ENCODE data around the gene ADGRV1.
"Not testable (repeated sequence)": the region's sequence is repeated elsewhere in the genome, so short reads cannot be mapped to it uniquely, and the experiment has no call there.

The ADGRV1 gene

DNA sequence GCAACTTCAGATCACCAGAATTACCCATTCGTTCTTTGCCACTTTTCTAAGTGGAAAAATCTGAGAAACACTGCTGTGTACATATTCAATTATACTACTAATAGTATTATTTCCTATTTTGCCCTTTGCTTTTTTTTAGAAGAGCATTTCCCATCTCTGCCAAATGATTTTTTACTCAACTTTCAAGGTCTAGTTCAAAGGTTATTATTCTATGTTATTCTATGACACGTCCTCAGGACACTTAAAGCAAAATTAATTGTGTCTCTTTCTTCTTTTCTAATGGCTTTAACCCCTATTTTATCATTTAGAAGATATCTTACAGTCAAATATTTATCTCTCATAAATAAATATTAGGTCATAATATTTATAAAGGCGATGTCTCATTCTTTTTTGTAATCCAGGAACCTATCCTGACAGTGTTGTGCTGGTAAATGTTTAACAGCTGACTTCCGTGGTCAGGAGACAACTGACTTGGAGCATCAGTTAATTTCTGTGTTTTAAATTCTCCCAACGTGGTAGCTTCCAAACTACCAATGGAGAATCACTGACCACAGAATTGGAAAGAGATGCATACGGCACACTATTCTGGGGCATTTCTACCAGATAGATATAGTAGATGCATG, 449.3 kb downstream of the ADGRV1 start:
- DNase-seq: no peak

GRCh38 chr5:91010090-91010489, 451.5 kb downstream of the ADGRV1 start:
- DNase-seq: no peak

GRCh38 chr5:91011029-91011428, 452.4 kb downstream of the ADGRV1 start:
- peak in 1 of 3 donors; percentile 9 for DNase-seq

GRCh38 chr5:91012867-91013266, 454.3 kb downstream of the ADGRV1 start:
- not testable (repeated sequence) for DNase-seq

- DNase-seq: no peak
Observed at GRCh38 chr5:91016322-91016721, 457.7 kb downstream of the ADGRV1 start.

DNA sequence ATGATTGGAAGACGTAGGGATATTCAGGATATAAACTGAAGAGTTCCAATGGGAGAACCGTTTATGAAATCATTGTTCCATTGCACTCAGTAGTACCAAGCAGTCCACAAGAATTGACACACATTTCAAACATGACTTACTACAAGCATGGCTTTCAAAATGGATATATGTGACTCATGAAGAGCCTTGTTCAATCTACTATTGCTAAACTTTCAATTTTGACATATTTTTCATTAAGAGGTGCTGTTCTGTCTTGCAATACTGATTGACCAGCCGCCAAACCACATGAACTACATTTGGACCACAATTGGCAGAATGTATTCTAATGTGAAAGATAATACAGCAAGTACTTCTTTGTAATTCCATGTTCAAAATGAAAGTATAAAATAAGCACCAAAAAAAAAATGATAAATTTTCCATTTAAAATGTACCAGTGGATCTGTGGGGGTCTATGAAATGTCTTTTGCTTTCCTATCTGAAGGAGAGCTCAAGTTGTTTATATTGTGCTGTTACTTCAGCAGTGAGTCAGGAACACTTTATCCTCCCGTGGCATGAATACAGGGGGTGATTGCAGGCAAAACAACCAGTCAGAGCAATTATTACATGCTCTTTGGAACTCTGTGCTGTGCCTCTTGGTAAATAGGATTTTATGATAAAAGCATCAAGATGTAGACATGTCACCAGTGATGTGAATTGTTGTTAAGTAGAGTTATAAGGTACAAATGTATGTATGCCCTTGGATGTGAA, 458.5 kb downstream of the ADGRV1 start:
- peak in 2 of 3 donors; percentile 22 to 42 for DNase-seq

- no peak for DNase-seq
Observed at GRCh38 chr5:91018200-91018599, 459.6 kb downstream of the ADGRV1 start.

- DNase-seq: no peak
Observed at GRCh38 chr5:91018712-91019371, 460.2 kb downstream of the ADGRV1 start.

- no peak for DNase-seq
Observed at GRCh38 chr5:91020065-91020800, 461.6 kb downstream of the ADGRV1 start.

- DNase-seq: no peak
Observed at GRCh38 chr5:91022518-91022917, 463.9 kb downstream of the ADGRV1 start.

GRCh38 chr5:91024206-91024605, 465.6 kb downstream of the ADGRV1 start:
- no peak for DNase-seq

- DNase-seq: no peak
Observed at GRCh38 chr5:91024727-91025126, 466.1 kb downstream of the ADGRV1 start.

DNA sequence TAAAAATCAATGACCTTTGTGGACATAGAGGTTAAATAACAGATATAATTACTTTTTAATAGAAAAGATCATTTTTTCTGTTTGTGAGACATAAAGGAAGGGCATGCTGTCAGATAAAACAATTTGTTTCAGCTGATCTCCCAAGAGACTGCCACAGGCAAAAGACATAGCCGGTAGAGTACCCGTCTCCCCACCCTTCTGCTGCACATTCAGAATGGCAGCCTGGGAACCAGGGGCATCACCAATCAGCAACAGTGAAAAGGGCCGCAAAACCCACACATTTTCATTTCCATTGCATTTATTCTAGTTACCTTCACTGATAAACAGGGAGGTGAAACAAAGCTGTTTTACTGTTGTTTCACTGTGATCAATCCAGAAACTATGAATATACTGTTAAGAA, 466.9 kb downstream of the ADGRV1 start:
- no peak for DNase-seq

GRCh38 chr5:91025956-91026355, 467.4 kb downstream of the ADGRV1 start:
- DNase-seq: no peak

DNA sequence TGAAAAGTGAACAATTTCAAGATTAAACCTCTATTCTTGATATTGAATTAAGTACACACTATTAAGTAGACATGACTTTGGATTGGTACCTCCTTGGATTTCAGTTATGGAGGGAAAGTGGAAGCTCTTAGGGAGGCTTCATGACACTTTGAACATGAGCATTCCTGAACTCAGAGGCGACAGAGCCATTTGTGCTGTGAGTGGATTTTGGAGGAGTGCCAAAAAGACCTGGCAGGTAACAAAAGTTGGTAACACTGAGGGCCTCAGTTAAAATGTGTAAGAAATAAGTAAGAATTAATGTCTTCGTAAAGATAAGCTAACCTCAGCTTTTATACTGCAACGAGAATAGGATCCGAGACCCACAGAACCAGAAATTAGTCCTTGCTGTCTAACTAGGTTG, 467.9 kb downstream of the ADGRV1 start:
- no peak for DNase-seq

- DNase-seq: no peak
Observed at GRCh38 chr5:91027405-91028139, 469.0 kb downstream of the ADGRV1 start.

DNA sequence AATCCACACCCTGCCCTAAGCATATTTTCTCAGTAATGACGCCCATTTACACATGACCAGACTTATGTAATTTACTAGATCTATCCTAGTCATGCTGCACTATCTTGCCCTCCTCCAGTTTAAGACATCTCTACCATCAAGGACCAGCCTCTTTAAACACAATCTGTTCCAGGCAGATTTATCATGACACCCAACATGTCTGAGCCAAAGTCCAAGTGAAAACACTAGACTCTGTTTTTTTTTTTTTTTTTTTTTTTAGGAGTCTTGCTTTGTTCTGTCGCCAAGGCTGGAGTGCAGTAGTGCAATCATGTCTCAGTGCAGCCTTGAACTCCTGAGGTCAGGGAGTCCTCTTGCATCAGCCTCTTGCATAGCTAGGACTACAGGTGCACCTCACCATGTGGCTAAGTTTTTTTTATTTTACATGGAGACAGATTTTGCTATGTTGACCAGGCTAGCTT, 469.9 kb downstream of the ADGRV1 start:
- no peak for DNase-seq

DNA sequence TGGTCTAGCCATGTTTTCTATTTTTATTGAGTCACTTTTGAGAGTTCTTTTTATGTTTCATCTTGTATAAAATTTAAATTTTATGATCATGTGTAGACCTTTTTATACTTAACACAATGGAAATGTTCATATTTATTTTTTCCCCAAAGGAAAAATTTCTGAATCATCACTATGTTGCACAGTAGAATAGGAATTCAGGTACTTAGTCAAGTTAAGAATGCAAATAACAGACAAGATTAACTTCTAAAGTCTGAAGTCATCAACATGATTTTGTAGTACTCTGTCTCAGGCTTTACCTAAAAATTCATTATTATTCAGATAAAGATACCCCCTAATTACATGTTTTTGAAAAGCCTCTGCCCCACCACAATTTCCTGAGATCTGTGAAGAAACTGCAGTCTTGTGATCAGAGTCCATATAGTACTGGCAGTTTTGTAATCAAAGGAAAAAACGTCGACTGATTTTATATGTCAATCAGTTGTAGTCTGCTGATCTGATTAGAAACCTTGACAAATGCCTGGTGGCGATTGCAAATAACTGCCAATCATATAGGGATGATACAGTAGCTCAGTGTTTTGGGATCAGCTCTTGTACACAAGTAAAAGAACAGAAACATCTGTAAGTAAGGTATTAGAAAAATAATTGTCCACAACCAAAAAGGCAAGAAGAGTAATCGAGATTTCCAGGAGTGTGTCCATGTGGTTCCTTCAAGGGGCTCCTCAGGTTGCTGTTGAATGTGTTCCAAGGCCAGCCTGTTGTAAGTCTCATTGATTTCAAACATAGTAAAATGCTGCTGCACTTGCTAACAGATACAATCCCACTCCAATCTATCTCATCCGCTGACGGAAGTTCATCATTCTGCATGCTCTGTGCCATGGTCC, 472.2 kb downstream of the ADGRV1 start:
- no peak for DNase-seq

- DNase-seq: peak in 1 of 3 donors; percentile 31
Observed at GRCh38 chr5:91031402-91031752, 472.8 kb downstream of the ADGRV1 start.

DNA sequence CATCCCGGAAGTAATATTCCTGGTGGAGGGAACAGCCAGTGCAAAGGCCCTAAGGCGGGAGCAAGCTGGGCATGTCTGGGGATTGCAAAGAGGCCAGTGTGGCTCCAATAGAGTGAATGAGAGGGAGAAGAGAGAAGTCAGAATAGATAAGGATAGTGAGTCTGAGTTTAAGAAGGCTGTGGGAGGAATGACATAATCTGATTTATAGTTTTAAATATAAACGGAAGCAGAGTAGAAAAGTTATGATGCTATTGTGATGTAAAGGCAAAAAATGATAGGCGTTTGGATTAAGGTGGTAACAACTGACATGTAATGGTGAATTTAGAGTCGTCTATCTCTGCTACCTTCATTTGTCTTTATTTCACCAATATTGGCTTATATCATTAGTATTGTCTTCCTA, 473.5 kb downstream of the ADGRV1 start:
- no peak for DNase-seq

- DNase-seq: no peak
Observed at GRCh38 chr5:91033370-91033769, 474.8 kb downstream of the ADGRV1 start.

All from suppressor macrophage treated with lipopolysaccharide for 1 hour (primary cell).